Gastrocnemius medialis (tissue), 4 donors: ENCODE results near the gene KRTAP2-4.
"Not testable (repeated sequence)": the region's sequence is repeated elsewhere in the genome, so short reads cannot be mapped to it uniquely, and the experiment has no call there.

Experiments used
- POLR2A ChIP-seq, 2 donors: fragments of 450-650 bp; IDR thresholded peaks; one replicate each; pipeline ENCODE4 v1.6.1; 2017; ENCODE audit warnings: antibody characterized with exemption in 2 of 2, mild to moderate bottlenecking in 2 of 2, moderate library complexity in 2 of 2
- TF ChIP-seq, protein P1 (sequence below), 5 experiments: fragments of 450-650 bp in 3 of 5; fragments of 200-600 bp in 2 of 5; sonication (generic) in 2 of 5; IDR thresholded peaks in 4 of 5; conservative IDR thresholded peaks in 1 of 5; 1 replicate in 4 of 5; 2 replicates in 1 of 5; pipeline ENCODE4 v1.5.1; 2016 to 2019; ENCODE audit warnings: antibody characterized with exemption in 5 of 5, mild to moderate bottlenecking in 3 of 5, moderate library complexity in 3 of 5

DNA sequence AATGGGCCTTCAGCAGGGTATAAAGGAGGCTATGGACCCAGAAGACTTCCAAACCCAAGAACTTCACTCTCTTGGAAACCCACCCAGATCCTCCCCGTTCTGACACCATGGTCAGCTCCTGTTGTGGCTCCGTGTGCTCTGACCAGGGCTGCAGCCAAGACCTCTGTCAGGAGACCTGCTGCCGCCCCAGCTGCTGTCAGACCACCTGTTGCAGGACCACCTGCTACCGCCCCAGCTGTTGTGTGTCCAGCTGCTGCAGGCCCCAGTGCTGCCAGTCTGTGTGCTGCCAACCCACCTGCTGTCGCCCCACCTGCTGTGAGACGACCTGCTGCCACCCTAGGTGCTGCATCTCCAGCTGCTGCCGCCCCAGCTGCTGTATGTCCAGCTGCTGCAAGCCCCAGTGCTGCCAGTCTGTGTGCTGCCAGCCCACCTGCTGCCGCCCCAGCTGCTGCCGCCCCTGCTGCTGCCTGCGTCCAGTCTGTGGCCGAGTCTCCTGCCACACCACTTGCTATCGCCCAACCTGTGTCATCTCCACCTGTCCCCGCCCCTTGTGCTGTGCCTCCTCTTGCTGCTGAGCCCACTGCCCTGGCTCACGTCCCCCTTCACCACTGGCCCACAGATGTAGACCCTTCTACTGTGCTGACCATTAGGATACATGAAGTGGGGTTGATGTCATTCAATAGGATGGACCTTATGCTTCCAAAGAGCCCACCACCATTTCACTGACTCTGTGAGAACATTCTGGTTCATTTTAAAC is 18.6 kb upstream of the KRTAP2-4 start, which contains the start of gene KRTAP4-7:
- TF ChIP-seq, protein P1, sequence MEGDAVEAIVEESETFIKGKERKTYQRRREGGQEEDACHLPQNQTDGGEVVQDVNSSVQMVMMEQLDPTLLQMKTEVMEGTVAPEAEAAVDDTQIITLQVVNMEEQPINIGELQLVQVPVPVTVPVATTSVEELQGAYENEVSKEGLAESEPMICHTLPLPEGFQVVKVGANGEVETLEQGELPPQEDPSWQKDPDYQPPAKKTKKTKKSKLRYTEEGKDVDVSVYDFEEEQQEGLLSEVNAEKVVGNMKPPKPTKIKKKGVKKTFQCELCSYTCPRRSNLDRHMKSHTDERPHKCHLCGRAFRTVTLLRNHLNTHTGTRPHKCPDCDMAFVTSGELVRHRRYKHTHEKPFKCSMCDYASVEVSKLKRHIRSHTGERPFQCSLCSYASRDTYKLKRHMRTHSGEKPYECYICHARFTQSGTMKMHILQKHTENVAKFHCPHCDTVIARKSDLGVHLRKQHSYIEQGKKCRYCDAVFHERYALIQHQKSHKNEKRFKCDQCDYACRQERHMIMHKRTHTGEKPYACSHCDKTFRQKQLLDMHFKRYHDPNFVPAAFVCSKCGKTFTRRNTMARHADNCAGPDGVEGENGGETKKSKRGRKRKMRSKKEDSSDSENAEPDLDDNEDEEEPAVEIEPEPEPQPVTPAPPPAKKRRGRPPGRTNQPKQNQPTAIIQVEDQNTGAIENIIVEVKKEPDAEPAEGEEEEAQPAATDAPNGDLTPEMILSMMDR (IDR thresholded peaks at IDR 0.05 in 4 of 5, conservative IDR thresholded peaks at IDR 0.05 in 1 of 5), result not testable (repeated sequence)
- not testable (repeated sequence) for TF ChIP-seq POLR2A (IDR thresholded peaks at IDR 0.05)
